Calu3 (cell line): ENCODE results near the gene YPEL5. TPM values are rescaled to one million over a fixed set of nuclear protein-coding genes. Genes with fewer than 3 reads are reported as not detected.
"Not testable (repeated sequence)": the region's sequence is repeated elsewhere in the genome, so short reads cannot be mapped to it uniquely, and the experiment has no call there.

ENCODE experiments used
- BruUV-seq: library from RNA; stranded (reverse); fragments of 400-500 nt; replicated peaks from 2 replicates; lab custom pipeline; 2021; lab: Mats Ljungman, UMichigan
- CTCF ChIA-PET: fragments of 300-600 bp; sonication (Branson Sonifier 250); formaldehyde crosslinking; loops from one replicate; lab custom pipeline; 2022; ENCODE audit warnings: antibody characterized with exemption; lab: Charles Lee
- DNase-seq: peaks from one replicate; pipeline ENCODE4 v3.0.0; 2022
- H3K27ac Mint-ChIP-seq: one replicate; pipeline ENCODE4 v1.8.0; 2022; ENCODE audit warnings: mixed read lengths; ENCODE audit not compliant: unreplicated experiment
- H3K27me3 Mint-ChIP-seq: one replicate; pipeline ENCODE4 v1.8.0; 2022; ENCODE audit warnings: mixed read lengths; ENCODE audit not compliant: unreplicated experiment
- H3K36me3 Mint-ChIP-seq: one replicate; pipeline ENCODE4 v1.8.0; 2022; ENCODE audit warnings: mild to moderate bottlenecking, moderate library complexity, mixed read lengths; ENCODE audit not compliant: insufficient read depth, unreplicated experiment
- H3K4me1 Mint-ChIP-seq: one replicate; pipeline ENCODE4 v1.8.0; 2022; ENCODE audit warnings: mild to moderate bottlenecking, low read depth, mixed read lengths; ENCODE audit not compliant: unreplicated experiment
- H3K4me3 Mint-ChIP-seq: one replicate; pipeline ENCODE4 v1.8.0; 2022; ENCODE audit warnings: mild to moderate bottlenecking, low read depth, moderate library complexity, mixed read lengths; ENCODE audit not compliant: unreplicated experiment
- H3K9me3 Mint-ChIP-seq: one replicate; pipeline ENCODE4 v1.8.0; 2022; ENCODE audit warnings: low read depth, mixed read lengths; ENCODE audit not compliant: unreplicated experiment
- CTCF ChIP-seq: fragments of 200-600 bp; IDR thresholded peaks from one replicate; pipeline ENCODE4 v1.8.0; 2022; ENCODE audit warnings: antibody characterized with exemption; ENCODE audit not compliant: unreplicated experiment
- intact Hi-C: fragments of 100-400 bp; cut with micrococcal nuclease; formaldehyde crosslinking; loops from one replicate; pipeline ENCODE4 v1.10.0; 2022; ENCODE audit not compliant: unreplicated experiment
- total RNA-seq: library from RNA; stranded (reverse); gene quantifications from 2 replicates; pipeline ENCODE4 v1.2.3, GENCODE V29; 2022

YPEL5 gene
- total RNA-seq, 1 experiment from 2014 or later, result 23.0 TPM

DNA sequence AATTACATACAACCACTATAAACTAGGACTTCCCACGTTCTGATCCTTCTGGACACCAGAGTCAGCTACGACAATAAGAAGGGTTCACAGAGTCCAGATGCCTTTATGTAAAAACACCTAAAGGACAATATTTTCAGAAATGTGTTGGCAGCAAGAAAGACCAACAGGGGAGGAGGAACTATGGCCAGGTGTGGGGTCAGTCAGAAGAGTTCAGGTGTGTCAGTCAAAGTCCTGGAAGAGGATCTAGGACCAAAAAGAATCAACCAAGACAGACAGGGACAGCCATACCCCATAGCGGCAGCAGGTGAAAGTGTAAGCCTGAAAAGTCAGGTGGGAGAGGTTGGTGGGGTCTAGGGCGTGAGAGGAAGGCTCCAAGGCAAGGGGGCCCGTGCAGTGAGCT lies 38.0 kb upstream of the YPEL5 start:
- no peak for TF ChIP-seq CTCF
- Mint-ChIP-seq H3K27me3 (peaks cover 34% of the 10 kb centered on the region), H3K4me3 (no peak overlapping the region), H3K4me1 (peaks cover 8% of the 10 kb centered on the region), H3K9me3 (no peaks in the 10 kb centered on the region), H3K36me3 (no peaks in the 10 kb centered on the region), H3K27ac (no peak overlapping the region)
- no TSS peak for BruUV-seq
- DNase-seq, result no peak
- CTCF ChIA-PET, result no interaction called here
- intact Hi-C loops, result no loop called here

DNA sequence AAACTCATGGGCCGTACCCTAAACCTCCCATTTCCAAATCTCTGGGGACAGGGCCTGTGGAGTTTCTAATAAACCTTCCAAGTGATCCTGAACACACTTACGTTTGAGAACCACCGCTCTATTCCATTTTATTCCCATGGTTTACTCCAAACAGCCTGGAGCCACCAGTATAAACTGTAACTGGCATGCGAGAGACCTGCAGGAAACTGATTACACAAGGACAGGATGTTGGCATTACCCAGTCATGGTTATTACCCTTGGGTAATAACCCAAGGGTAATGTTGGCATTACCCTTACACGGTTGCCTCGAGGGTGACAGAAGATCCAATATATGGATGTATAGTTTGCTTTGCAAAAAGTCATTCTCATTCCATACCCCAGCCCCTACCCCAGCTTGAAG lies 37.0 kb upstream of the YPEL5 start:
- no peak for TF ChIP-seq CTCF
- H3K27ac Mint-ChIP-seq, result no peak overlapping the region
- no TSS peak for BruUV-seq
- no peaks in the 10 kb centered on the region for H3K36me3 Mint-ChIP-seq
- CTCF ChIA-PET, result no interaction called here
- H3K4me3 Mint-ChIP-seq, result no peak overlapping the region
- H3K27me3 Mint-ChIP-seq, result peaks cover 24% of the 10 kb centered on the region
- H3K4me1 Mint-ChIP-seq, result peaks cover 9% of the 10 kb centered on the region
- no peaks in the 10 kb centered on the region for H3K9me3 Mint-ChIP-seq
- intact Hi-C loops, result no loop called here
- DNase-seq, result no peak

DNA sequence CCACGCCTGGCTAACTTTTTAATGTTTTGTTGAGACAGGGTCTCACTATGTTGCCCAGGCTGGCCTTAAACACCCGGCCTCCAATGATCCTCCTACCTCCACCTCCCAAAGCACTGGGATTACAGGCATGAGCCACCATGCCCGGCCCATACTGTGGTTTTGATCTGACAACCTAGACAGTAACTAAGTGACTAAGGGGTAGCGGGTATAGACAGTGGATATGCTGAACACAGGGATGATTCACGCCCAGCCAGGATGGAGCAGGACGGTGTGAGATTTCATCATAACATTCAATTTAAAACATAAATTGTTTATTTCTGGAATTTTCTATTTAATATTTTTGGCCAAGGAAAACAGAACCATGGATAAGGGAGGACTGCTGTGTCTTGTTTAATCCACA lies 36.0 kb upstream of the YPEL5 start:
- no peak overlapping the region for H3K4me3 Mint-ChIP-seq
- H3K4me1 Mint-ChIP-seq, result peaks cover 15% of the 10 kb centered on the region
- BruUV-seq, result no TSS peak
- no peak for TF ChIP-seq CTCF
- intact Hi-C loops, result no loop called here
- no peak overlapping the region for H3K27ac Mint-ChIP-seq
- H3K9me3 Mint-ChIP-seq, result no peaks in the 10 kb centered on the region
- no peaks in the 10 kb centered on the region for H3K36me3 Mint-ChIP-seq
- CTCF ChIA-PET, result no interaction called here
- H3K27me3 Mint-ChIP-seq, result peaks cover 26% of the 10 kb centered on the region
- DNase-seq, result no peak

- BruUV-seq, H3K36me3 Mint-ChIP-seq, H3K4me3 Mint-ChIP-seq, CTCF ChIA-PET, intact Hi-C loops, DNase-seq, H3K9me3 Mint-ChIP-seq, H3K27ac Mint-ChIP-seq: not testable (repeated sequence)
- Mint-ChIP-seq H3K4me1 (peaks cover 18% of the 10 kb centered on the region), H3K27me3 (peaks cover 31% of the 10 kb centered on the region)
These were observed 35.6 kb upstream of the YPEL5 start for GRCh38 chr2:30111186-30111585.

DNA sequence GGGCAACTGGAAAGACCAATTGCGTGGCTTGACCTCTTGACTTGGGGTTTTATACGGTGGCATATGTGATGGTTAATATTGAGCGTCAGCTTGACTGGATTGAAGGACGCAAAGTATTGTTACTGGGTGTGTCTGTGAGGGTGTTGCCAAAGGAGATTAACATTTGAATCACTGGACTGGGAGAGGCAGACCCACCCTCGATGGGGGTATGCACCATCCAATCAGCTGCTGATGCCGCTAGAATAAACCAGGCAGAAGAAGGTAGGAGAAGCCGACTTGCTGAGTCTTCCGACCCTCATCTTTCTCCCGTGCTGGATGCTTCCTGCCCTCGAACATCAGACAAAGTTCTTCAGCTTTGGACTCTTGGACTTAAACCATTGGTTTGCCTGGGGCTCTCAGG lies 34.2 kb upstream of the YPEL5 start:
- intact Hi-C loops, result no loop called here
- CTCF ChIA-PET, result no interaction called here
- Mint-ChIP-seq H3K4me3 (no peak overlapping the region), H3K4me1 (peaks cover 18% of the 10 kb centered on the region), H3K27me3 (peaks cover 44% of the 10 kb centered on the region), H3K36me3 (no peaks in the 10 kb centered on the region), H3K9me3 (no peaks in the 10 kb centered on the region), H3K27ac (no peak overlapping the region)
- TF ChIP-seq CTCF, result no peak
- DNase-seq, result no peak
- BruUV-seq, result no TSS peak
